Neuronal stem cell (in vitro differentiated cells): Measurements from ENCODE around the gene TTC6.

Experiments used
- DNase-seq: peaks from one replicate; pipeline ENCODE4 v3.0.0-alpha.2; 2013; ENCODE audit warnings: low spot score
- H2AFZ ChIP-seq: one replicate; pipeline ENCODE4 v1.6.1; 2013; ENCODE audit warnings: mild to moderate bottlenecking, low read length, inconsistent platforms
- H2AK5ac ChIP-seq: 2 replicates; pipeline ENCODE4 v1.6.1; 2013; ENCODE audit warnings: low read depth, mild to moderate bottlenecking, inconsistent platforms, low read length, moderate library complexity, mixed read lengths
- H2BK120ac ChIP-seq: 2 replicates; pipeline ENCODE4 v1.6.1; 2013; ENCODE audit warnings: low read depth, mild to moderate bottlenecking, inconsistent platforms, low read length, moderate library complexity, mixed read lengths
- H2BK12ac ChIP-seq: one replicate; pipeline ENCODE4 v1.6.1; 2013; ENCODE audit warnings: low read length, inconsistent platforms
- H2BK15ac ChIP-seq: 2 replicates; pipeline ENCODE4 v1.6.1; 2013; ENCODE audit warnings: mild to moderate bottlenecking, low read length, inconsistent platforms, mixed read lengths
- H2BK5ac ChIP-seq: one replicate; pipeline ENCODE4 v1.6.1; 2013; ENCODE audit warnings: inconsistent platforms, mild to moderate bottlenecking, low read length, moderate library complexity
- H3K14ac ChIP-seq: one replicate; pipeline ENCODE4 v1.6.1; 2013; ENCODE audit warnings: low read length, inconsistent platforms
- H3K18ac ChIP-seq: 2 replicates; pipeline ENCODE4 v1.6.1; 2013; ENCODE audit warnings: low read length, inconsistent platforms
- H3K23ac ChIP-seq: 2 replicates; pipeline ENCODE4 v1.6.1; 2013; ENCODE audit warnings: low read depth, mild to moderate bottlenecking, mixed read lengths, low read length, inconsistent platforms; ENCODE audit not compliant: poor library complexity
- H3K27ac ChIP-seq: replicated peaks from 3 replicates; pipeline ENCODE4 v1.5.1; 2013; ENCODE audit warnings: low read length, inconsistent platforms
- H3K27me3 ChIP-seq, 3 experiments: 2 replicates each; pipeline ENCODE4 v1.6.1; 2013; ENCODE audit warnings: low read length in 3 of 3, mild to moderate bottlenecking in 2 of 3, inconsistent platforms in 1 of 3, low read depth in 1 of 3, mixed read lengths in 1 of 3, moderate library complexity in 1 of 3; ENCODE audit not compliant: control insufficient read depth in 3 of 3, insufficient read depth in 3 of 3
- H3K36me3 ChIP-seq, 2 donors: replicated peaks in 1 of 2; 2 replicates each; pipeline ENCODE4 v1.6.1; 2013; ENCODE audit warnings: low read length in 2 of 2; ENCODE audit not compliant: control insufficient read depth in 2 of 2, insufficient read depth in 2 of 2
- H3K4ac ChIP-seq: 2 replicates; pipeline ENCODE4 v1.6.1; 2013; ENCODE audit warnings: inconsistent platforms, mild to moderate bottlenecking, low read length, moderate library complexity
- H3K4me1 ChIP-seq, 2 donors: 1 replicate in 1 of 2; 2 replicates in 1 of 2; pipeline ENCODE4 v1.6.1; 2013; ENCODE audit warnings: low read length in 2 of 2, low read depth in 1 of 2; ENCODE audit not compliant: control insufficient read depth in 2 of 2, insufficient read depth in 1 of 2
- H3K4me2 ChIP-seq: one replicate; pipeline ENCODE4 v1.6.1; 2013; ENCODE audit warnings: mild to moderate bottlenecking, low read length, inconsistent platforms; ENCODE audit not compliant: insufficient read depth, poor library complexity, severe bottlenecking
- H3K4me3 ChIP-seq, 2 donors: 2 replicates each; pipeline ENCODE4 v1.5.1; 2013; ENCODE audit warnings: low read length in 2 of 2, mild to moderate bottlenecking in 2 of 2, inconsistent platforms in 1 of 2, moderate library complexity in 1 of 2
- H3K79me1 ChIP-seq: one replicate; pipeline ENCODE4 v1.6.1; 2013; ENCODE audit warnings: low read depth, mild to moderate bottlenecking, inconsistent platforms, low read length, moderate library complexity
- H3K9ac ChIP-seq: one replicate; pipeline ENCODE4 v1.6.1; 2013; ENCODE audit warnings: mild to moderate bottlenecking, low read depth, low read length, inconsistent platforms; ENCODE audit not compliant: poor library complexity
- H3K9me3 ChIP-seq, 2 donors: replicated peaks in 1 of 2; 2 replicates each; pipeline versions ENCODE3 to v1.6.1; 2013; ENCODE audit warnings: low read length in 2 of 2, mild to moderate bottlenecking in 2 of 2, inconsistent platforms in 1 of 2, low read depth in 1 of 2, mixed read lengths in 1 of 2, moderate library complexity in 1 of 2; ENCODE audit not compliant: control insufficient read depth in 2 of 2, insufficient read depth in 1 of 2
- H4K8ac ChIP-seq: one replicate; pipeline ENCODE4 v1.6.1; 2013; ENCODE audit warnings: low read depth, mild to moderate bottlenecking, inconsistent platforms, low read length, moderate library complexity
- H4K91ac ChIP-seq: one replicate; pipeline ENCODE4 v1.6.1; 2013; ENCODE audit warnings: low read length, low read depth, mild to moderate bottlenecking, inconsistent platforms; ENCODE audit not compliant: poor library complexity
- WGBS, 2 donors: extraction: QIAGEN DNeasy Blood & Tissue Kit; methylation state at CpG; one replicate each; pipeline ENCODE4 v1.1.7; 2013; ENCODE audit warnings: missing lambda C conversion rate in 2 of 2, mixed read lengths in 1 of 2; ENCODE audit not compliant: insufficient read length in 2 of 2, insufficient replicate concordance in 1 of 2; ENCODE audit errors: extremely low coverage in 2 of 2; 5-methylcytosine and 5-hydroxymethylcytosine counted together

The TTC6 gene

GRCh38 chr14:37615582-37616289, 20.3 kb downstream of the TTC6 start:
- Histone ChIP-seq H3K4me3 (no peak overlapping the region), H3K14ac (no peak overlapping the region), H3K9me3 (peaks cover 1 to 4% of the 10 kb centered on the region in 2 donors), H3K9ac (no peak overlapping the region), H2AFZ (no peak overlapping the region), H4K91ac (no peak overlapping the region), H3K36me3 (no peaks in the 10 kb centered on the region), H2BK12ac (no peak overlapping the region), H3K18ac (no peak overlapping the region), H3K4ac (no peak overlapping the region), H4K8ac (no peak overlapping the region), H3K23ac (no peak overlapping the region), H3K4me2 (no peak overlapping the region), H2BK15ac (no peak overlapping the region), H3K79me1 (no peaks in the 10 kb centered on the region), H2AK5ac (no peak overlapping the region), H2BK5ac (no peak overlapping the region), H3K27ac (no peak overlapping the region), H3K27me3 (peaks cover 0 to 5% (median under 1%) of the 10 kb centered on the region in 3 experiments), H2BK120ac (no peak overlapping the region), H3K4me1 (no peaks in the 10 kb centered on the region)
- DNase-seq = no peak
- no CpG with 5 or more reads among the region's 3 CpGs for WGBS, 2 donors

DNA sequence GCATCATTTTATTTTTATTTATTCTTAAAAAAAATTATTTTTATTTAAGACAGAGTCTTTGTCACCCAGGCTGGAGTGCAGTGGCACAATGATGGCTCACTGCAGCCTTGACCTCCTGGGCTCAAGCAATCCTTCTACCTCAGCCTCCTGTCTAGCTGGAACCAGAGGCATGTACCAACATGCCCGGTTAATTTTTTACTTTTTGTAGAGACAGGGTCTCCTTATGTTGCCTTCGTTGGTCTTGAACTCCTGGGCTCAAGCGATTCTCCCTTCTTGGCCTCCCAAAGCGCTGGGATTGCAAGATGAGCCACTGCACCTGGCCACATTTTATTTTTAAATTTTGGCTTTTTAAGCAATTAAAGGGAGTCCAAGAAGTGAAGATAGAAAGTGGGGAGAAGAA, 21.4 kb downstream of the TTC6 start:
- Histone ChIP-seq H3K9ac (no peak overlapping the region), H2AFZ (no peak overlapping the region), H3K27ac (no peak overlapping the region), H3K9me3 (peaks cover 1 to 4% of the 10 kb centered on the region in 2 donors), H3K79me1 (no peaks in the 10 kb centered on the region), H2BK5ac (no peak overlapping the region), H3K18ac (no peak overlapping the region), H2BK120ac (no peak overlapping the region), H3K4ac (no peak overlapping the region), H2BK12ac (no peak overlapping the region), H3K36me3 (no peaks in the 10 kb centered on the region), H3K4me1 (no peaks in the 10 kb centered on the region), H2AK5ac (no peak overlapping the region), H3K4me3 (no peak overlapping the region), H3K27me3 (peaks cover 0 to 16% (median 9%) of the 10 kb centered on the region in 3 experiments), H2BK15ac (no peak overlapping the region), H3K14ac (no peak overlapping the region), H4K91ac (no peak overlapping the region), H3K4me2 (no peak overlapping the region), H4K8ac (no peak overlapping the region), H3K23ac (no peak overlapping the region)
- no peak for DNase-seq
- no CpG with 5 or more reads among the region's 4 CpGs for WGBS, 2 donors

DNA sequence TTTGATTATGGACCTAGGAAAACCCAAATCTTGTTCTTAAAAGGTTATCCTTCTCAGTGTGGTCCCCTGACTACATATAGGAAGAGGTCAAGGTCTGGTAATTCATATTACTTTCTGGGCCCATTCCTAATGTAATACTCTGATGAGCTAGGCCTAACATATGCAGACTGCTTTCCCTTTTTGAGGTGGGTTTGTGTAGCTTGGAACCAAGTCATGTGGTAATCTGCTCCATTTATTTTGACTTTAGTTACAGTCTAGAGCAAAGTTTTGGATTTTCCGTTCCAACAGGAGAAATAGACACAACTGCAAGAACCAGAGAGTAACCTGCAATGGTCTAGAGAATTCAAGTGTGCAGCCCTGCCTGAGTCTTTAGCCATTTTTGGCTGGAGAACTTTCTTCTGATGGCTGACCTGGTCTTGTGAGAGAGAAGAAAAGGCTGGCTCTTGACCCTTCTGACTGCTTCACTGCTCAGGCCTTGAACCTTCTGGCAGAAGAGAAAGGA, 22.5 kb downstream of the TTC6 start:
- no peak overlapping the region for H2BK5ac ChIP-seq
- DNase-seq = no peak
- WGBS, 2 donors = no CpG with 5 or more reads among the region's 1 CpG

DNA sequence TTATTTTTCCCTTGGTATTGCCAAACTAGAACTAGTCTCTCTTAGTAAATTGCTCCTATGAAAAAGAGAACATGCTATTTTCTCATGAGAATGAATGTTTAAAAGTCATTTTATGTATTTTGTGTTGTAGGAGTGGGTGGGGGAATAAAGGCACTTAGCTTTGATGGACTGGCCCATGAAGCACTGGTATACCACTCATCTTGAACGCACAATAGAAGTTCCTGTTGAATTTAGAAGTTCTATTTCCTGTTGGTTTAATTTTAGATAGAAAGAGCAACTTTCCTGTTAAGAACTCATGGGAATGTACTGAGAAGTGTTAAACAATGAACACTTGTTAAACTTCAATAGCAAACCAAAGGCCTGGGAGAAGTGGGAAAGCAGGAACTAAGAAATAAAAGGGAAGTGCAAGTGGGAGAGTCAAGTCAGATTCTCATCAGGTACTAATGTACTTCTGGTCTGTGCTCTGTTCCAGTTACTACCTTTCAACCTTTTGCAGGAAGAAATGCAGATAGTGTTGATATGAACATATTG, 23.1 kb downstream of the TTC6 start:
- H2BK12ac ChIP-seq = no peak overlapping the region
- H3K27ac ChIP-seq = no peak overlapping the region
- H3K14ac ChIP-seq = no peak overlapping the region
- no peak overlapping the region for H2AFZ ChIP-seq
- no peaks in the 10 kb centered on the region for H3K36me3 ChIP-seq
- H3K4me2 ChIP-seq = no peak overlapping the region
- H2BK5ac ChIP-seq = no peak overlapping the region
- H3K79me1 ChIP-seq = no peaks in the 10 kb centered on the region
- no peak overlapping the region for H3K4ac ChIP-seq
- H4K8ac ChIP-seq = no peak overlapping the region
- no peak overlapping the region for H3K9ac ChIP-seq
- H3K27me3 ChIP-seq = peaks cover 2 to 33% (median 21%) of the 10 kb centered on the region in 3 experiments
- WGBS, 2 donors = no CpG with 5 or more reads among the region's 1 CpG
- H3K9me3 ChIP-seq = peaks cover 0 to 11% of the 10 kb centered on the region in 2 donors
- H3K18ac ChIP-seq = no peak overlapping the region
- peaks cover 0 to 4% of the 10 kb centered on the region in 2 donors for H3K4me1 ChIP-seq
- DNase-seq = no peak
- H4K91ac ChIP-seq = no peak overlapping the region
- H2BK15ac ChIP-seq = no peak overlapping the region
- no peak overlapping the region for H2BK120ac ChIP-seq
- H2AK5ac ChIP-seq = no peak overlapping the region
- H3K23ac ChIP-seq = no peak overlapping the region
- no peak overlapping the region for H3K4me3 ChIP-seq

More for the DNA sequence above, 22.5 kb downstream of the TTC6 start:
- Histone ChIP-seq H4K91ac (no peak overlapping the region), H3K14ac (no peak overlapping the region), H2AFZ (no peak overlapping the region), H3K9me3 (peaks cover 0 to 9% of the 10 kb centered on the region in 2 donors), H3K79me1 (no peaks in the 10 kb centered on the region), H2AK5ac (no peak overlapping the region), H3K27ac (no peak overlapping the region), H3K9ac (no peak overlapping the region), H3K4me3 (no peak overlapping the region), H2BK12ac (no peak overlapping the region), H4K8ac (no peak overlapping the region), H2BK120ac (no peak overlapping the region), H3K4ac (no peak overlapping the region), H3K36me3 (no peaks in the 10 kb centered on the region), H3K23ac (no peak overlapping the region), H3K18ac (no peak overlapping the region), H3K4me2 (no peak overlapping the region), H2BK15ac (no peak overlapping the region), H3K4me1 (peaks cover 0 to 4% of the 10 kb centered on the region in 2 donors), H3K27me3 (peaks cover 2 to 27% (median 19%) of the 10 kb centered on the region in 3 experiments)
